ENCODE results near the gene ROR1.

ROR1 gene

DNA sequence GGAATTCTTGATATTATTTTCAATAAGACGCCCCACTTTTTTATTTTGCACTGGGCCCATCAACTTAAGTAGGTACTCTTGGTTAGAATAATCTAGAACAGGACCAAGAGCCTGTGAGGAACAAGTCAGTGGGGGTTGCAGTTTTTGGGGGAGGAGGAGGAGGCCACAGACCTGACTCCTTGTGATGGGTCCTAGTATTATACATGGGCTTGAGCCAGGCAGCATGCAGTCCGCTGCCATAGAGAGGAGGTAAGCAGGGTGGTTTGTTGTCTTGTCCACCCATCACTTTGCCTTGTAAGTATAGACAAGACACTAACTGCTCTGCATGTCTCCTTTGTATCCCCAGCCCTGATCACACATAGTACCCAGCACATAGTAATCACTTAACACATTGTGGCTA is 24.5 kb downstream of the ROR1 start:
- POLR2A ChIA-PET: no interaction called here
- TF ChIP-seq, protein P1, sequence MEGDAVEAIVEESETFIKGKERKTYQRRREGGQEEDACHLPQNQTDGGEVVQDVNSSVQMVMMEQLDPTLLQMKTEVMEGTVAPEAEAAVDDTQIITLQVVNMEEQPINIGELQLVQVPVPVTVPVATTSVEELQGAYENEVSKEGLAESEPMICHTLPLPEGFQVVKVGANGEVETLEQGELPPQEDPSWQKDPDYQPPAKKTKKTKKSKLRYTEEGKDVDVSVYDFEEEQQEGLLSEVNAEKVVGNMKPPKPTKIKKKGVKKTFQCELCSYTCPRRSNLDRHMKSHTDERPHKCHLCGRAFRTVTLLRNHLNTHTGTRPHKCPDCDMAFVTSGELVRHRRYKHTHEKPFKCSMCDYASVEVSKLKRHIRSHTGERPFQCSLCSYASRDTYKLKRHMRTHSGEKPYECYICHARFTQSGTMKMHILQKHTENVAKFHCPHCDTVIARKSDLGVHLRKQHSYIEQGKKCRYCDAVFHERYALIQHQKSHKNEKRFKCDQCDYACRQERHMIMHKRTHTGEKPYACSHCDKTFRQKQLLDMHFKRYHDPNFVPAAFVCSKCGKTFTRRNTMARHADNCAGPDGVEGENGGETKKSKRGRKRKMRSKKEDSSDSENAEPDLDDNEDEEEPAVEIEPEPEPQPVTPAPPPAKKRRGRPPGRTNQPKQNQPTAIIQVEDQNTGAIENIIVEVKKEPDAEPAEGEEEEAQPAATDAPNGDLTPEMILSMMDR (IDR thresholded peaks at IDR 0.05; ENCODE audit: insufficient read depth, low read length, missing control alignments): no peak
- CTCF ChIA-PET: no interaction called here

GRCh38 chr1:63799307-63799706 is 25.5 kb downstream of the ROR1 start:
- no peak overlapping the region for H3K4me3 ChIP-seq (ENCODE audit: low read depth, low read length)
- CTCF ChIA-PET: interaction anchor here (0.9 to 3.2 kb wide), 5 partner anchors 12 to 365 kb away, joined by 4 to 9 read pairs (median 4); partner anchors contain the start of gene ROR1
- TF ChIP-seq, protein P1 (IDR thresholded peaks at IDR 0.05; ENCODE audit: insufficient read depth, low read length, missing control alignments): no peak
- no peak for DNase-seq (ENCODE audit: low read depth, low spot score)
- POLR2A ChIA-PET: no interaction called here

More for the DNA sequence above, 24.5 kb downstream of the ROR1 start:
- no peak for DNase-seq (ENCODE audit: low read depth, low spot score)
- no peak overlapping the region for H3K4me3 ChIP-seq (ENCODE audit: low read depth, low read length)

DNA sequence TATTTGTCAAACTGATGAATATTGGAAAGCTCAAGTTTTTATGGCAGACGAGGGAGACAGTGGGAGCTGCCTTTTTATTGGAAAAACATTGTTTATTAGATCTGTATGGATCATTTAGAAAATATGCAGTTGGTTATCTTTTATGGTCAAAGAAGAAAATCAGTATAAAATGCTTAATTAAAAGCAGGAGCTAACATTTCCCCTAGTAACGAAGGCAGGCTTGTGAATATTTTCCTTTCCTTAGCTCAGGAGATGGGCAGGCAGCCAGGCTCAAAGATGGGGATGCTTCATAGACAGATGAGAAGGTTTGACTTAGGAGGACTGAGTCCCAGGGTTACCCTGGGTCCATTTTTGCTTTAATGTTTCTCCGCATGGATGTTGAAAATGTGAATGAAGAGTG is 26.0 kb downstream of the ROR1 start:
- CTCF ChIA-PET: interaction anchor here (0.9 to 3.2 kb wide), 5 partner anchors 11 to 364 kb away, joined by 4 to 9 read pairs (median 4); partner anchors contain the start of gene ROR1
- TF ChIP-seq, protein P1 (IDR thresholded peaks at IDR 0.05; ENCODE audit: insufficient read depth, low read length, missing control alignments): no peak
- POLR2A ChIA-PET: no interaction called here
- no peak overlapping the region for H3K4me3 ChIP-seq (ENCODE audit: low read depth, low read length)
- no peak for DNase-seq (ENCODE audit: low read depth, low spot score)

DNA sequence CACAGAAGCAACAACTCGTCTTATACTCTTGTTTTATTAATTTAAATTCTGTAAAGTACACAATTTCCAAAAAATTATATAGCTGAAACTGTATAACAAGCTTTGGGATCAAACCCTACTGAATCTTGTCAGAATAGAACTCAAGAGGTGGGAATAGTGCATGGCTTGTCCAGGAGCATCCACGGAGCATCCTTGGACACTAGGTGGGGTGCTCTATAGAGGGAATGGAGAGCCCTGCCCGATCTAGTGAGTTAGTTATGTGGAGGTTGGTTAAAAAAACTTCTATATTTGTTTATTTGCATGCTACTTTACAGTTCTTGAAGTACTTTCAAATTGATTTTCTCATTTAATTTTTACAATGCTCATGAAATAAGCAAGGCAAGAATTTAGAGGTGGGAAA is 28.3 kb downstream of the ROR1 start:
- TF ChIP-seq, protein P1 (IDR thresholded peaks at IDR 0.05; ENCODE audit: insufficient read depth, low read length, missing control alignments): no peak
- POLR2A ChIA-PET: no interaction called here
- no peak for DNase-seq (ENCODE audit: low read depth, low spot score)
- no peak overlapping the region for H3K4me3 ChIP-seq (ENCODE audit: low read depth, low read length)
- CTCF ChIA-PET: interaction anchor here (0.8 to 3.2 kb wide), 3 partner anchors 9 to 116 kb away, joined by 3 to 9 read pairs (median 3); no protein-coding TSS in a partner anchor

DNA sequence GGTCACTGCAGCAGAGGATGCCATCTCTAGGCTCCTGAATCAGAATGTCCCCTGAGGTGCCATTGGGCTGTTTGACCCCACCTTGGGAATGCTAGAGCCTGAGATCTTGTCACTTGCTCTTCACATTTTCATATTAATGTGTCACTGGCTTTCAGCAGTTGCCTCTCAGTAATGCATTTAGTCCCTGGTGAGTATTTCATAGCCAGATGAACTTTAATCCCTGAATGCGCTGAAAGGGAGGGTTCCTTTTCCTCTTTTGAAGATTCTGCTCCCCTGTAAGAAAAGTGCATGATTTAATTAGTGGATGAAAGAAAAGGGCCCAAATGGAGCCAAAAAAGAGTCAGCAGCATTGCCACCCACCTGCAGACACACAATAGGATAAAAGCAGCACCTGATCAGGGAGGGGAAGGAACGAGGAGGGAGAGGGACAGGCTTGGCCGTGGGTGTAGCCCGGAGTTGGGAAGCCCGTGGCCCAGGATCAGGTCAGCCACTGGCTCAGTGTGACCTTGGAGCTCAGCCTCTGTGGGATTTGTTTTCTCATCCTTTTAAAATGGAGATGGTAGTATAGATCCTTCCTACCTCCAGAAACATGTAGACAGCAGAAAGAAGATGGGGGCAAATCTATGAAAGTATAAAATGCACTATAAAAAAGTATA is 31.1 kb downstream of the ROR1 start:
- POLR2A ChIA-PET: no interaction called here
- CTCF ChIA-PET: no interaction called here
- TF ChIP-seq, protein P1 (IDR thresholded peaks at IDR 0.05; ENCODE audit: insufficient read depth, low read length, missing control alignments): no peak
- DNase-seq (ENCODE audit: low read depth, low spot score): no peak
- no peak overlapping the region for H3K4me3 ChIP-seq (ENCODE audit: low read depth, low read length)

GRCh38 chr1:63807046-63807445 is 33.2 kb downstream of the ROR1 start:
- POLR2A ChIA-PET: no interaction called here
- H3K4me3 ChIP-seq (ENCODE audit: low read depth, low read length): no peak overlapping the region
- TF ChIP-seq, protein P1 (IDR thresholded peaks at IDR 0.05; ENCODE audit: insufficient read depth, low read length, missing control alignments): no peak
- CTCF ChIA-PET: no interaction called here
- no peak for DNase-seq (ENCODE audit: low read depth, low spot score)

All from AG04449 (cell line).